LNCAP (cell line): ENCODE measurements around the gene SMARCE1.

Source experiments
- CTCF ChIP-seq: fragments of 450-650 bp; IDR thresholded peaks from 2 replicates; pipeline ENCODE4 v1.5.1; 2017; ENCODE audit warnings: mild to moderate bottlenecking

Gene SMARCE1

GRCh38 chr17:40680998-40681397 lies 33.4 kb upstream of the SMARCE1 start:
- no peak for TF ChIP-seq CTCF

GRCh38 chr17:40679523-40679907 lies 31.9 kb upstream of the SMARCE1 start:
- TF ChIP-seq CTCF = no peak

- no peak for TF ChIP-seq CTCF
Observed at GRCh38 chr17:40678902-40679522, 31.4 kb upstream of the SMARCE1 start.

- TF ChIP-seq CTCF = no peak
Observed at GRCh38 chr17:40675905-40676304, 28.3 kb upstream of the SMARCE1 start.

- TF ChIP-seq CTCF = no peak
Observed at GRCh38 chr17:40672654-40673053, 25.0 kb upstream of the SMARCE1 start.

- TF ChIP-seq CTCF = no peak
Observed at GRCh38 chr17:40671282-40671681, 23.7 kb upstream of the SMARCE1 start.

- TF ChIP-seq CTCF = no peak
Observed at GRCh38 chr17:40666331-40666730, 18.7 kb upstream of the SMARCE1 start.
